Activated naive CD4-positive, alpha-beta T cell treated with anti-CD3 and anti-CD28 coated beads, Interleukin-2, amount 10 ng/mL, durations not matched to agents 7 days and 5 days (primary cell): ENCODE data around the gene TMEM207.
A peak's percentile ranks its signal among the peaks of the same experiment; 100 is the strongest.

Experiments used
- CTCF ChIA-PET: fragments of 350-600 bp; sonication (Branson Sonifier 250); formaldehyde crosslinking; loops from one replicate; lab custom pipeline; 2021; ENCODE audit warnings: antibody characterized with exemption; lab: Charles Lee
- DNase-seq: peaks from one replicate; pipeline ENCODE4 v3.0.0-alpha.2; 2020
- H3K27ac Mint-ChIP-seq: one replicate; pipeline ENCODE4 v1.8.0; 2021; ENCODE audit warnings: mild to moderate bottlenecking, moderate library complexity, mixed read lengths
- H3K27me3 Mint-ChIP-seq: one replicate; pipeline ENCODE4 v1.8.0; 2021; ENCODE audit warnings: mild to moderate bottlenecking, mixed read lengths
- H3K36me3 Mint-ChIP-seq: one replicate; pipeline ENCODE4 v1.8.0; 2021; ENCODE audit warnings: mixed read lengths
- H3K4me1 Mint-ChIP-seq: one replicate; pipeline ENCODE4 v1.8.0; 2021; ENCODE audit warnings: mixed read lengths
- H3K4me3 Mint-ChIP-seq: one replicate; pipeline ENCODE4 v1.8.0; 2021; ENCODE audit warnings: mild to moderate bottlenecking, moderate library complexity, mixed read lengths
- H3K9me3 Mint-ChIP-seq: one replicate; pipeline ENCODE4 v1.8.0; 2021; ENCODE audit warnings: mixed read lengths

TMEM207 gene

DNA sequence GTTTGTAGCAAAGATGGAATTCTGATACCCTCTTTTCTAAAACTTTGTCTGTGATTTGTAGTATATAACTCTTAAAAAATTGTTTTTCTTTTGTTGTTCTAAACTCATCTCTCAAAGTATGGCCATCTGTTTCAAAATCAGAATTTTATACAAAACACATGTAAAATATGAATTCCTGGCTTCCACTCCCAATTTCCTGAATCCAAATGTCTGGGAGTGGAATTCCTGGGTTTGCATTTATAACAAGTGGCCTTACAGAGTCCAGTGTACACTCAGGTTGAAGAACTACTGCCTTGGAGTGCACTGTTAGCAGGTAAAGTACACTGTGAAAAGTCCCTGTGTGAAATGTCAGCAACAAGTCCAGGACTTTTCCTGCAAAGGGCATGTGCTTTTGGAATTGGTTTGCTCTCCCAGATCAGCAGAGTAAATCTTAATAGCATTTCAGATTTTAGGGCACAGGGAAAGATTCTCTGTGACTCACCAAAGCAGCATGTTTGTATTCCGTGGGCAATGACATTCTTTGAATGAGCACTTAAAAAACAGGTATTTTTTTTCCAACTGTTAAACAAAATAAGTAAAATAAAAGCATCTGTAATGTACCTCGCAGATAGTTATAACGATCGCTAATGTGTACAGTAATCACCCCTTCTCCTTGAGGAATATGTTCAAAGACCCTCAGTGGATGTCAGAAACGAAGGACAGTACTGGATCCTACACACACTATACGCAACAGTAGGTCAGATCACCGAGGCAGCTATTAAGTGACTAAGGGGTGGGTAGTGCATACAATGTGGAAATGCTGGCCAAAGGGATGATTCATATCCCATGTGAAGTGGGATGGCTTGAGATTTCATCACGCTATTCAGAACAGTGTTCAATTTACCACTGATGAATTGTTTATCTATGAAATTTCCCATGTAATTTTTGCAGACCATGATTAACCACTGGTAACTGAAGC is 63.7 kb downstream of the TMEM207 start:
- DNase-seq, result no peak
- Mint-ChIP-seq H3K27ac (no peak overlapping the region), H3K27me3 (no peaks in the 10 kb centered on the region), H3K4me3 (no peak overlapping the region), H3K9me3 (no peaks in the 10 kb centered on the region), H3K4me1 (no peaks in the 10 kb centered on the region), H3K36me3 (no peaks in the 10 kb centered on the region)
- CTCF ChIA-PET, result no interaction called here

DNA sequence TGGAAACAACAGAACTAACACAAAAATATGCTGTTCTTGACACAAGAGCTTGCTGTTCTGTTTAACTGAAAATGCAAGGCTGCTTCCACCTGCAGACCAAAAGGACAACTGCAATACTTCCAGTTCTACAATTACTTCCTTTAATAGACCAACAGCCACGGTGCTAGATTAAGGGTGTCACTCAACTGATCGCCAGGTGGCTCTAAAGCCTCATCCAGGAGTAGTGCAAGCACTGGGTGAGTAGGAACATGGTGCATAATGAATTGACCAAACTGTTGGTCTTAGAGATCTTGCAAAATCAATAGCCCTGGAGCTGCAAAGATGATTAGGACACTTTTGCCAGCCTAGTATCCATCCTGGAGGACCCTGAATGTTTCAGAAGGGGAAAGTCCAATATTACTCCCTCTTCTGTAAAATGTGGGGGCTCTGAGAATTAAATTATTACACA is 65.4 kb downstream of the TMEM207 start:
- CTCF ChIA-PET, result interaction anchor here (1.9 kb wide), 1 partner anchor 62 kb away, joined by 5 read pairs; the partner anchor contains the start of gene CLDN1
- H3K9me3 Mint-ChIP-seq, result no peaks in the 10 kb centered on the region
- H3K4me3 Mint-ChIP-seq, result no peak overlapping the region
- no peak overlapping the region for H3K27ac Mint-ChIP-seq
- peak; percentile 22 for DNase-seq
- H3K27me3 Mint-ChIP-seq, result no peaks in the 10 kb centered on the region
- no peaks in the 10 kb centered on the region for H3K4me1 Mint-ChIP-seq
- H3K36me3 Mint-ChIP-seq, result no peaks in the 10 kb centered on the region

DNA sequence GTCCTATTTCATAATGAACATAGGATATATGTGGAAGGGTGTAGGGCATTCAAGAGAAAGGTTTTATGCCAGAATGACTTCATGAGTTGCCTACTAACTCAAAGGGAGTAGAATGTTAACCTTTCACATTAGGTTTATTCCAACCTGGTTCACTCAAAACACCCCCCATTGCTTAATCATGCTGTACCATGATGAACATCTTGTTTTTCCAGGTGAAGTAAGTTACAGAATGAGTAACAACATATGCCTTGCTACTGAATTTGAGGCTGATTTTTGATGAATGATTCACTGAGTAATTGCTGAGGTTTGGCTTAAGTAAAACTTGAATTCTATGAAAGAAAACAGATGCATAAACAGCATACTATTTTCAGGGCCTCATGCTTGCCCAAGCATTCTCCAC is 67.6 kb downstream of the TMEM207 start:
- DNase-seq, result no peak
- CTCF ChIA-PET, result no interaction called here
- Mint-ChIP-seq H3K27me3 (no peaks in the 10 kb centered on the region), H3K9me3 (no peaks in the 10 kb centered on the region), H3K4me1 (no peaks in the 10 kb centered on the region), H3K36me3 (no peaks in the 10 kb centered on the region), H3K27ac (no peak overlapping the region), H3K4me3 (no peak overlapping the region)

DNA sequence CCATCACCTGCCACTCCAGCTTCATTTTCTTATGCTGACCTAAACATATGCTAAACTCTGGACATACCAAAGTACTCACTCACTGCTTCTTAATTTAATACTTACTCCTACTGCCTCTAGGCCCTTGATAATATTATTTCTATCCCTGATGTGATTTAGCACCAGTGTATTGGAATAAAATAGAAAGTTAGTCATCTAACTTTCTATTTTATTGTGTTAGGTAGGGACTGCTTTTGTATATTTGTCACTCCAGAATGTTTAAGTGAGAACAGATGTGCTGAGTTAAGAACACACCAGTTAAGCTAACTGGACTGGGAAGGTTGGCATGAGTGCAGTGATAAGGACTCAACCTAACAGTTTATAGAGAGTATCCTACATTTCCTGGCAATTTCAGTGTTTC is 68.3 kb downstream of the TMEM207 start:
- Mint-ChIP-seq H3K4me3 (no peak overlapping the region), H3K27me3 (no peaks in the 10 kb centered on the region), H3K4me1 (no peaks in the 10 kb centered on the region), H3K36me3 (no peaks in the 10 kb centered on the region), H3K27ac (no peak overlapping the region), H3K9me3 (no peaks in the 10 kb centered on the region)
- no peak for DNase-seq
- CTCF ChIA-PET, result no interaction called here

DNA sequence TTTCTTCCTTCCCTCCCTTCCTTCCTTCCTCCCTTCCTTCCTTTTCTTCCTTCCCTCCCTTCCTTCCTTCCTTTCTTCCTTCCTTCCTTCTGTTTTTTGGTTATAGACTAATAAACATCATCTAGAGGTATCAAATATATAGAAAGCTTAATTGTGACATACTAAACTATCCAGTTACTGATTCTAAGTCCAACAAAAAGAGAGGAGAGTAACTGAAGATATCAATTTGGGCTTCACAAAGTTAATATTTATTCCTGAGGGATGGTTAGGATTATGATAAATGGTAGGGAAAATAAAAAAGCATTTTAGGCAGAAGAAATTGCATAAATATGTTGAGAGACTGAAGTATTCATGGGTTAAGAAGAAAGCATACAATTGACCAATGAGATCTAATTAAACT is 69.5 kb downstream of the TMEM207 start:
- Mint-ChIP-seq H3K4me3 (no peak overlapping the region), H3K27ac (no peak overlapping the region), H3K9me3 (no peaks in the 10 kb centered on the region), H3K27me3 (no peaks in the 10 kb centered on the region), H3K4me1 (no peaks in the 10 kb centered on the region), H3K36me3 (no peaks in the 10 kb centered on the region)
- no peak for DNase-seq
- CTCF ChIA-PET, result no interaction called here
